ENCODE measurements around the gene SMIM13.

SMIM13 gene

GRCh38 chr6:11185204-11185842 lies 91.7 kb downstream of the SMIM13 start:
- no peak for DNase-seq (ENCODE audit: low read depth in 4 of 4, low spot score in 1 of 4)

DNA sequence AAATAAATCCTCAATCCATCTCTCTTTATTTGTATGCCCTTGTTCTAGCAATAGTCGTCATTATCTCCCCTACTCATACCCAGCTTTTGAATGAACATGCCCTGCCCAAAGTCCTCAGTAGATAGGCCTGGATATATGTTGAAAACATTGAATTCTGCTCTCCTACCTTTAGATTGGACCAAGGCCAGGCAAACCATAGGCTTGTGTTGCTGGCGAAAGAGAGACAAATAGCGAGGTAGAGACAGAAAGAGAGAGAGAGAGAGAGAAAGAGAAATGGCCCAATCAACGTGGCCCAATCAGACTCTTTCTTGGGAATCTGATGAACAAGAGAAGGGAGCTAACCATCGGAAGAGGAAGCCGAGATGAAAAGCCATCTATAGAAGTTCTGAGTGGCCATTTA lies 93.7 kb downstream of the SMIM13 start:
- no peak for DNase-seq (ENCODE audit: low read depth in 4 of 4, low spot score in 1 of 4)
